NCI-H1694 (cell line): ENCODE data around the gene SAV1.
"Not testable (repeated sequence)": the region's sequence is repeated elsewhere in the genome, so short reads cannot be mapped to it uniquely, and the experiment has no call there.

Experiments
- DNase-seq: peaks from one replicate; lab custom pipeline; 2025; lab: John Stamatoyannopoulos, UW

The SAV1 gene

GRCh38 chr14:50665300-50665699, 2.8 kb downstream of the SAV1 start:
- DNase-seq: not testable (repeated sequence)

DNA sequence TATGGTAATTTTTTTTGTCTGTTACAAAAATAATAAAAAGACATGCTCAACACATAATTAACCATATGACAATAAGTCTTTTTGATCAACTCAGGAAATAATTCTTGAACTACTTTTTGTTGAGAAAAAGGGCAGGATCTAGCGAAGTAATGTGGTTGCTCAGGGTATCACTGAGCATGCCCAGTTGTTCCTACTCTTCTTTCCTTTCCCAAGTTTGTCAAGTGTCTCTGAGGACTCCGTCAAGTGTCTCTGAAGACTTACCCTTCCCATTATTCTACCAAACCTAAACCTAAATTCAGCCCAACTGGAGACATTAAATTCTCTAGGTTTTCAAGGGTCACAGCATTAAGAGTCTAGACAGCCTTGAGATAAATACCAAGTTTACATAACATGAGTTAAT, 3.5 kb downstream of the SAV1 start:
- not testable (repeated sequence) for DNase-seq

GRCh38 chr14:50659327-50659974, 8.7 kb downstream of the SAV1 start:
- no peak for DNase-seq

DNA sequence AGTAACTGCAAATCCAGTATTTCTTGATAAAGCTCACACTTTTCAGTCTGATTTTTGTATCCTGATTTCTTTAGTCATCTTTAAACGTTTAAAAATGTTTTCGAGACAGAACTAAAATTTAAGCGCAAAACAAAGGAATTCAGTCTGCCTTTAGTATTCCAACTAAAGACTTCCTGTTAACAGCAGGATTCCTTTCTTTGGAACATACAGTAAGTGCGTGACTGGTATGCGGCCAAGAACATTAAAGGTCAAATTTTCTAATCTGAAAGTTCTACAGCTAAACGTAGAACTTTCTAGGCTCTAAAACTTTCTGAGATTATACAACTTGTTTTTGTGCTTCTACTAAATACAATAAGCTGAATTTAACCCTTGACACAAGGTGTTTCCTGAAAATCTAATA, 9.9 kb downstream of the SAV1 start:
- no peak for DNase-seq

DNA sequence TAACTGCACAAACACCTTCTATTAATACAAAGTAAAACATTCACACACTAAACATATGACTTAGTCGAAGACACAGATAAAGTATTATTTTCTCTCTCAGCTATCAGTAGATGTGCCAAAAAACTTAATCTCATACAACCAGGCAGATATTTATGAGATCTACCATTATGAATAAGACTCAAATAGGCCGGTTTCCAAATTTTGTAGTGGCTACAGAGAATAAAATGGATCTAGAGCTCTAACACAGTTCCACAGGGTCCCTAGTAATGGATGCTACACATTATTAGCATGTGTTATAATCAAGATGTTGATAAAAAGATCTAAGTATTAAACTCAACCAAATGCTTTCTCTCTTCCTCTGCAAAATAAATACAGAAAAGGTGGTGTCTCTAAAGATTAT, 10.4 kb downstream of the SAV1 start:
- DNase-seq: no peak

DNA sequence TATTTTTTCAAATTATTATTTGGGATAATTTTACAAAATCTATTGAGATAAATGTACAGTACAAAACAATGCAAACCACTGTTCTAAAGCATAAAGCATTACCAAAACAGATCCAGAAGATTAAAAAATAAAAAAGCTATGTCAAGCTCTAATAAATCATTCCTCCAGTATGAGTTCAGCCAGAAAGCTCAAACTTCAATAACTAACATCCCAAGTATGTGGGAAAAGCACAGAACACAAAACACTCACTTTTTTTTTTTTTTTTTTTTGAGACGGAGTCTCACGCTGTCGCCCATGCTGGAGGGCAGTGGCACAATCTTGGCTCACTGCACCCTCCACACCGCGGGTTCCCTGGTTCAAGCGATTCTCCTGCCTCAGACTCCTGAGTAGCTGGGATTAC, 11.3 kb downstream of the SAV1 start:
- no peak for DNase-seq

DNA sequence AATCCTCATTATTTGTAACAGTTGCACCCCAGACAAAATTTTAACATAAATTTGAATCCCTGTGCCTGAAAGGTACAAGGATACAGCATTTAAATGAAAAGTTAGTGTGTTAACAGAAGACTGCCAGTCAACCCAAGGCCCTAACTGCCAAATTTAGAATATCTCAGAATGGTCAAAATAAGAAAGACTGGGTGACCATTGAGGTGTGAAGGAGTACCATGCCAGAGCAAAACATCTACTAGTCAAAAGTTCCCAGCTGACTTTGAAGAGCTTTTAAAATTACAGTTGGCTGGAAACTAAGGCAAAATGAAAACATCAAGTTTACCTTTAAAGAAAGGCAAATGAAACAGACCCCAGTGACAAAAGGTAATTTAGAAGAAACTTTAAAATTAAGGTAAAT, 18.4 kb downstream of the SAV1 start:
- DNase-seq: no peak

GRCh38 chr14:50647753-50648152, 20.4 kb downstream of the SAV1 start:
- DNase-seq: no peak

GRCh38 chr14:50647282-50647681, 20.8 kb downstream of the SAV1 start:
- no peak for DNase-seq

GRCh38 chr14:50635141-50635540, 33.0 kb downstream of the SAV1 start:
- no peak for DNase-seq

- no peak for DNase-seq
These were observed 34.2 kb downstream of the SAV1 start for GRCh38 chr14:50633954-50634353.

- DNase-seq: no peak
These were observed 36.7 kb downstream of the SAV1 start for GRCh38 chr14:50631408-50631821.

DNA sequence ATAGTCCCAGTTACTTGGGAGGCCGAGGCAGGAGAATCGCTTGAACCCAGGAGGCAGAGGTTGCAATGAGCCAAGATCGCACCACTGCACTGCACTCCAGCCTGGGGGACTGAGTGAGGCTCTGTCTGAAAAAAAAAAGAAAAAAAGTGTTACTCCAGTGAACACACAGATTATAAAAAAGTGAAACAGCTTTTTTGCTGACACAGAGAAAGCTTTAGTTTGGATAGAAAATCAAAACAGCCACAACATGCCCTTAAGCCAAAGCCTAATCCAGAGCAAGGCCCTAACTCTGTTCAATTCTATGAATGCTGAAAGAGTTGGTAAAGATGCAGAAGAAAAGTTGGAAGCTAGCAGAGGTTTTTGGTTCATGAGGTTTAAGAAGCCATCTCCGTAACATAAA, 43.2 kb downstream of the SAV1 start:
- DNase-seq: not testable (repeated sequence)

DNA sequence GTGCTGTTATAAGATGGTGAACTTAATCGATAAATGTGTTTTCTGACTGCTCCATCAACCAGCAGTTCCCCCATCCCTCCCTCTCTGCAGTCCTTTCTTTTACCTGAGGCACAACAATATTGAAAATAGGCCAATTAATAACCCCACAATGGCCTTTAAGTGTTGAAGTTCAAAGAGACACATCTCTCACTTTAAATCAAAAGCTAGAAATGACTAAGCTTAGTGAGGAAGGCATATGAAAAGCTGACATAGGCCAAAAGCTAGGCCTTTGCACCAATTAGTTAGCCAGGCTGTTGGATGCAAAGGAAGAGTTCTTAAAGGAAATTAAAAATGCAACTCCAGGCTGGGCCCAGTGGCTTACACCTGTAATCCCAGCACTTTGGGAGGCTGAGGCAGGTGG, 43.7 kb downstream of the SAV1 start:
- DNase-seq: no peak

- DNase-seq: no peak
These were observed 45.1 kb downstream of the SAV1 start for GRCh38 chr14:50622978-50623377.

- no peak for DNase-seq
These were observed 47.8 kb downstream of the SAV1 start for GRCh38 chr14:50620341-50620740.

GRCh38 chr14:50619569-50620141, 48.5 kb downstream of the SAV1 start:
- peak; percentile 17 for DNase-seq

DNA sequence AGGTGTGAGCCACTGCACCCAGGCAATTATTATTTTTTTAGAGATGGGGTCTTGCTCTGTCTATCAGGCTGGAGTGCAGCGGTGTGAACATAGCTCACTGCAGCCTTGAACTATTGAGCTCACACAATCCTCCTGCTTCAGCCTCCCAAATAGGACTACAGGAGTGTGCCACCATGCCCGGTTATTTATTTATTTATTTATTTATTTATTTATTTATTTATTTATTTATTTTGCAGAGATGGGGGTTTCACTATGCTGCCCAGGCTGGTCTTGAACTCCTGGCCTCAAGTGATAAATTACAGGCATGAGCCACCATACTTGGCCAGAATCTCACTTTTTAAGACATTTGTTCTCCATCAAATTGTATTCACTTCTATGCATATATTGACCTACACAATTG, 51.8 kb downstream of the SAV1 start:
- no peak for DNase-seq

GRCh38 chr14:50615552-50615951, 52.6 kb downstream of the SAV1 start:
- DNase-seq: no peak

DNA sequence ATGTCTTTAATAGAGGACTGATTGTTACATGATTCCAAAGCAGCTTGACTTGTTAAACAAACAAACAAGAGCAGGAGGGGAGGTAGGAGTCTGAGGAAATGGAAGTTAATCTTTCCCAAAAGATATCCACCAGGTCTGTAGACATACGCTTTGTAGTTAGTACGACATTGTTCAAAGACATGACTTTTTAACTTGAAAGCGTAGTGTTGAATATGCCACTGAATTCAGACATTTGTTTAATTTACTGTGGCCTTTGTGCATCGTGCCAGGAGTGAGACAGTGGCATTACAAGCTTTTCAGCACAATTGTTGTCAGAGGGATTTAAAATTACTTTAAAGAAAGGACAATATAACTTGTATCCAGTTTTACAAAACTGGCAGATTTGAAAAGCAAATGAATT, 53.0 kb downstream of the SAV1 start:
- DNase-seq: no peak

GRCh38 chr14:50612806-50613205, 55.3 kb downstream of the SAV1 start:
- DNase-seq: no peak

- no peak for DNase-seq
These were observed 57.6 kb downstream of the SAV1 start for GRCh38 chr14:50610465-50610864.

DNA sequence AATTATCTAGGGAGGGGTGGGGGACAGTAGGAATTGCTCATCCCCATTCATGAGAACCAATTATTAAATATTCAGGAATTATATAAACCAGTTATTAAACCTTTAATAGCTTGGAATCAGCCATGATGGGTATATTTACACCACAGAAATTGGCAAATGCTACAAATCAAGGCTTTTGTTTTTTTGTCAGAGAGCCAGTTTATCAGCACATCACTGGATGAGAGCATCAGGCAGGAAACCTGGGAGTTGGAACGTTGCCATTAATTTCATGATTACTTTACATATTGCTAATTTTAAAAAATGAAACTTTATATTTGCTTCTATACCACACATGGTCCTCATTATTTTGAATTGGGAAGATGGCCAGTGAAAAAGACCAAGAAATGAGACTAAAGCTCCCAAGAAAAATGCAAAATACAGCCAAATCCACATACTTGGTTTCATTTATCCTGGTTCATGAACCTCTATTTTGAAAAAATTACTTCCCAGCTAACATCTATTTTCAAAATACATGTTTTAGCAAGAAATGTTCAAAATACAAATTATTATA, 59.7 kb downstream of the SAV1 start:
- DNase-seq: no peak

- no peak for DNase-seq
These were observed 60.3 kb downstream of the SAV1 start for GRCh38 chr14:50607761-50608160.
